Measurements from ENCODE around the gene RERG.
"Not testable (repeated sequence)": the region's sequence is repeated elsewhere in the genome, so short reads cannot be mapped to it uniquely, and the experiment has no call there.

The RERG gene

GRCh38 chr12:15092826-15093225 is 128.4 kb downstream of the RERG start:
- in situ Hi-C loops (cut with MboI; ENCODE audit: low pct_unique_long_range_greater_than_20kb, low sequenced_read_pairs): no loop called here
- DNase-seq: no peak

GRCh38 chr12:15090441-15090840 is 130.8 kb downstream of the RERG start:
- no peak for DNase-seq
- in situ Hi-C loops (cut with MboI; ENCODE audit: low pct_unique_long_range_greater_than_20kb, low sequenced_read_pairs): no loop called here

- in situ Hi-C loops (cut with MboI; ENCODE audit: low pct_unique_long_range_greater_than_20kb, low sequenced_read_pairs): no loop called here
- no peak for DNase-seq
Observed at GRCh38 chr12:15088105-15088504, 133.1 kb downstream of the RERG start.

GRCh38 chr12:15077751-15078150 is 143.5 kb downstream of the RERG start:
- DNase-seq; in situ Hi-C loops (cut with MboI; ENCODE audit: low pct_unique_long_range_greater_than_20kb, low sequenced_read_pairs): not testable (repeated sequence)

- in situ Hi-C loops (cut with MboI; ENCODE audit: low pct_unique_long_range_greater_than_20kb, low sequenced_read_pairs): no loop called here
- DNase-seq: no peak
Observed at GRCh38 chr12:15074351-15074750, 146.9 kb downstream of the RERG start.

GRCh38 chr12:15059123-15059522 is 162.1 kb downstream of the RERG start:
- no peak for DNase-seq
- in situ Hi-C loops (cut with MboI; ENCODE audit: low pct_unique_long_range_greater_than_20kb, low sequenced_read_pairs): no loop called here

Data from KBM-7 (cell line).